ENCODE data around the gene FRMD4B.

FRMD4B gene

DNA sequence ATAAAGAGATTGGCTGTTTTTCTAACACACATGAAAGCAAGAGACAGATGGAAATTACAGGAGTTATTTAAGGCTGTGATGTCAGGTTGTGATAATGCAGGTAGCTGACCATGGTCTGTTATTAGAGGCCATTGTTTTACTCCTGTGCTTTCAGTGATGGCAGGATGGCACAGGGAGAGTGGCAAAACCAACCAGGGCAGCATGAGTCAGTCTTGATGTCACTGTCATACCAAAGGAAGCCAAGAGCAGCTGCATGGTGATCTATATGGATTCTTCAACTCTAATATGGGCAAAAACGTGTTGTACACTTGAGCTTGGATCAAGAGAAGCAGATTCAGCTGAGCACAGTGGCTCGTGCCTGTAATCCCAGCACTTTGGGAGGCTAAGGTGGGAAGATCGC, 171.6 kb downstream of the FRMD4B start:
- Histone ChIP-seq H3K27ac (replicated peaks) (no peak overlapping the region), H3K27me3 (ENCODE audit: insufficient read depth, poor library complexity, severe bottlenecking) (no peaks in the 10 kb centered on the region), H3K4me3 (replicated peaks; ENCODE audit: insufficient read depth, low read length) (no peak overlapping the region)
- no peak for DNase-seq (ENCODE audit: low read depth in 1 of 2, low spot score in 1 of 2)
- TF ChIP-seq, protein P1, sequence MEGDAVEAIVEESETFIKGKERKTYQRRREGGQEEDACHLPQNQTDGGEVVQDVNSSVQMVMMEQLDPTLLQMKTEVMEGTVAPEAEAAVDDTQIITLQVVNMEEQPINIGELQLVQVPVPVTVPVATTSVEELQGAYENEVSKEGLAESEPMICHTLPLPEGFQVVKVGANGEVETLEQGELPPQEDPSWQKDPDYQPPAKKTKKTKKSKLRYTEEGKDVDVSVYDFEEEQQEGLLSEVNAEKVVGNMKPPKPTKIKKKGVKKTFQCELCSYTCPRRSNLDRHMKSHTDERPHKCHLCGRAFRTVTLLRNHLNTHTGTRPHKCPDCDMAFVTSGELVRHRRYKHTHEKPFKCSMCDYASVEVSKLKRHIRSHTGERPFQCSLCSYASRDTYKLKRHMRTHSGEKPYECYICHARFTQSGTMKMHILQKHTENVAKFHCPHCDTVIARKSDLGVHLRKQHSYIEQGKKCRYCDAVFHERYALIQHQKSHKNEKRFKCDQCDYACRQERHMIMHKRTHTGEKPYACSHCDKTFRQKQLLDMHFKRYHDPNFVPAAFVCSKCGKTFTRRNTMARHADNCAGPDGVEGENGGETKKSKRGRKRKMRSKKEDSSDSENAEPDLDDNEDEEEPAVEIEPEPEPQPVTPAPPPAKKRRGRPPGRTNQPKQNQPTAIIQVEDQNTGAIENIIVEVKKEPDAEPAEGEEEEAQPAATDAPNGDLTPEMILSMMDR (IDR thresholded peaks at IDR 0.05; ENCODE audit: insufficient read depth, low read length), result no peak
- TF ChIP-seq GABPA (IDR thresholded peaks at IDR 0.05; ENCODE audit: low read depth), result no peak
- TF ChIP-seq POLR2AphosphoS5 (IDR thresholded peaks at IDR 0.05; ENCODE audit: low read depth), result no peak
- no peak for TF ChIP-seq SPI1 (IDR thresholded peaks at IDR 0.05; ENCODE audit: borderline replicate concordance, low read depth)
- no peak for TF ChIP-seq REST (IDR thresholded peaks at IDR 0.05; ENCODE audit: insufficient replicate concordance, low read depth)

- Histone ChIP-seq H3K27me3 (ENCODE audit: insufficient read depth, poor library complexity, severe bottlenecking) (no peaks in the 10 kb centered on the region), H3K4me3 (replicated peaks; ENCODE audit: insufficient read depth, low read length) (no peak overlapping the region), H3K27ac (replicated peaks) (peak overlapping the region; percentile 8; the same call in 1 of the 2 replicates)
- TF ChIP-seq REST (IDR thresholded peaks at IDR 0.05; ENCODE audit: insufficient replicate concordance, low read depth), result no peak
- TF ChIP-seq POLR2AphosphoS5 (IDR thresholded peaks at IDR 0.05; ENCODE audit: low read depth), result no peak
- TF ChIP-seq GABPA (IDR thresholded peaks at IDR 0.05; ENCODE audit: low read depth), result no peak
- TF ChIP-seq, protein P1 (IDR thresholded peaks at IDR 0.05; ENCODE audit: insufficient read depth, low read length), result no peak
- TF ChIP-seq SPI1 (IDR thresholded peaks at IDR 0.05; ENCODE audit: borderline replicate concordance, low read depth), result peak; percentile 12; the same call in 1 of the 2 replicates
- DNase-seq (ENCODE audit: low read depth in 1 of 2, low spot score in 1 of 2), result peak; percentile 41 to 50
Measured at GRCh38 chr3:69212411-69213160, 173.3 kb downstream of the FRMD4B start.

GRCh38 chr3:69210068-69210730, 175.7 kb downstream of the FRMD4B start:
- no peak overlapping the region for H3K27ac ChIP-seq (replicated peaks)
- no peak for TF ChIP-seq POLR2AphosphoS5 (IDR thresholded peaks at IDR 0.05; ENCODE audit: low read depth)
- TF ChIP-seq, protein P1 (IDR thresholded peaks at IDR 0.05; ENCODE audit: insufficient read depth, low read length), result no peak
- TF ChIP-seq REST (IDR thresholded peaks at IDR 0.05; ENCODE audit: insufficient replicate concordance, low read depth), result no peak
- no peak for TF ChIP-seq GABPA (IDR thresholded peaks at IDR 0.05; ENCODE audit: low read depth)
- no peak for TF ChIP-seq SPI1 (IDR thresholded peaks at IDR 0.05; ENCODE audit: borderline replicate concordance, low read depth)
- no peak for DNase-seq (ENCODE audit: low read depth in 1 of 2, low spot score in 1 of 2)
- no peak overlapping the region for H3K4me3 ChIP-seq (replicated peaks; ENCODE audit: insufficient read depth, low read length)
- no peaks in the 10 kb centered on the region for H3K27me3 ChIP-seq (ENCODE audit: insufficient read depth, poor library complexity, severe bottlenecking)
